Muscle layer of duodenum (tissue), 2 donors: Measurements from ENCODE around the gene ONECUT2.
A peak's percentile ranks its signal among the peaks of the same experiment; 100 is the strongest.
"Not testable (repeated sequence)": the region's sequence is repeated elsewhere in the genome, so short reads cannot be mapped to it uniquely, and the experiment has no call there.

Experiments used
- H3K27ac ChIP-seq: one replicate; pipeline ENCODE4 v1.7.0; 2013; ENCODE audit warnings: mild to moderate bottlenecking, low read length
- H3K27me3 ChIP-seq: one replicate; pipeline ENCODE4 v1.7.0; 2013; ENCODE audit warnings: low read depth, mild to moderate bottlenecking, control low read depth, low read length
- H3K36me3 ChIP-seq, 2 donors: one replicate each; pipeline ENCODE4 v1.7.0; 2013; ENCODE audit warnings: low read length in 2 of 2, control low read depth in 1 of 2, mild to moderate bottlenecking in 1 of 2; ENCODE audit not compliant: insufficient read depth in 2 of 2, control insufficient read depth in 1 of 2
- H3K4me1 ChIP-seq, 2 donors: one replicate each; pipeline ENCODE4 v1.7.0; 2013; ENCODE audit warnings: low read length in 2 of 2, mild to moderate bottlenecking in 2 of 2, control low read depth in 1 of 2, moderate library complexity in 1 of 2; ENCODE audit not compliant: insufficient read depth in 2 of 2, control insufficient read depth in 1 of 2
- H3K4me3 ChIP-seq, 2 donors: one replicate each; pipeline ENCODE4 v1.7.0; 2013; ENCODE audit warnings: low read length in 2 of 2, low read depth in 1 of 2, mild to moderate bottlenecking in 1 of 2
- H3K9me3 ChIP-seq, 2 donors: one replicate each; pipeline ENCODE4 v1.7.0; 2013; ENCODE audit warnings: low read length in 2 of 2, control low read depth in 1 of 2, mild to moderate bottlenecking in 1 of 2; ENCODE audit not compliant: control insufficient read depth in 1 of 2
- donor health status: healthy.

ONECUT2 gene

DNA sequence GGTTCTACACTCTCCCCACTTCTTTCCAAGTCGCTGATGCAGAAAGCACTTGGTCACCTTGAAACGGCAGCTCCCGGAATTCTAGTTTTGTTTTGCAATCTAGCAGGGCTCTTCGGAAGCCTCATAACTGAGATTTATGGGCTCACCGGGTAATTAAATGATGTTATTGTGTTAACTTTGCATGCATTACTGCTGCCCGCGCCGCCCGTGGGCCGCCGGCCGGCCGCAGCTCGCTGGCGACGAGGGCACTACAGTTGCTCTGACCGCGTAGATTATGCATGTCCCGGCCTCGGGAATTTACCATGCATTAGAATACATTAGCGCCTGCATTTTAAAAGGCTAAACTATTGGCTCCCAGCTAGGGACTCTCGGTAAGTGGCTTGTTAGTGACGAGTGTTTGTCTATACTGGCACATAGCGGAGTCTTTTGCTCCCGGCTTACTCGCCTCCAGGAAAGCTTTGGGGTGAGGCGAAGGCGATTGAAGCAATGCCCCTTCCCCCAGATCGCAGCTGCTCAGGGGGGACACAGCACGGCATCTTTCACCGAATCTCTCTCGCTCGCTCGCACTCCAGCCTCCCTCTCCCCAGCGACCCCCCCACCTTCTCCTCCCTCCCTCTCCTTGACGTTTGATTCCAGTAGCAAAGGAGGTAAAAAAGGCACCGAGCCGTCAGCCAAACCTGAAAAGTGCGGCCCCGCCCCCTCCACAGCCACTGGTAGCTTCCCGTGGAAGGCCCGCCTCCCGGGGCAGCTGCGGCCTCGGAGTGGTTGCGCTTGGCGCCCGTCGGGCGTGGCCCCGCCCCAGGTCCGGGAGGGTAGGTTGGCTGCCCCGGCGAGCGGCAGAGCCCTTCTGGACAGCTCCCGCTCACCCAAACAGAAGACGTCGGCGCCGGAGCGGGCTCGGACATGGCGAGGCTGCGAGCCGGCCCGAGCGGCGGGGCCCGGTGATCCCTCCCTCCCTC is at the start of gene ONECUT2:
ONECUT2 (plus strand) TSS at position 839 of the 959 bp plus-strand sequence. CDS start 343 bp downstream, outside the sequence.
- peak within 1 kb of the TSS; percentile 68 to 70 for H3K4me3 ChIP-seq
- H3K27me3 ChIP-seq, result peaks cover 79% of the 10 kb centered on the region
- no peaks in the 10 kb centered on the region for H3K9me3 ChIP-seq
- peaks cover 0 to 58% of the 10 kb centered on the region in 2 donors for H3K4me1 ChIP-seq
- H3K36me3 ChIP-seq, result no peaks in the 10 kb centered on the region
- peak within 1 kb of the TSS; percentile 67 for H3K27ac ChIP-seq

DNA sequence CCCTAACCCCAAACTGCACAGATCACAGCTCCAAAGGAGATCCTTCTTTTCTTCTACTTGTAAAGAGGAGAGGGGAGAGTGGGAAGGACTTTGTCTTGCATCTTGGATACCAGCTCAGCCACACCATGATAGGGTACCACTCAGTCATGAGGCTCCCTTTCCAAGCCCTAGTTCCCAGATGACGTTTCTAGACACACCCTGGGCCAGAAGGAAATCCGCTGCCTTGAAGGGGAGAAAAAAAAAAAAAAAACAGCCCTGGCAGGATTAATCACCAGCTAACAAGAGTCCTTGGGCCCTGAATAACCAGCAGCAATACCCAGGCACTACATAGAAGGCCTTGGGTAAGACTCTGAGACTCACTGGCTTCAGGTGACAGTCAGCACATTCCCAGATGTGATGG is 45.9 kb upstream of the ONECUT2 start:
- Histone ChIP-seq H3K9me3 (no peaks in the 10 kb centered on the region), H3K4me3 (no peak overlapping the region), H3K4me1 (no peaks in the 10 kb centered on the region), H3K36me3 (no peaks in the 10 kb centered on the region), H3K27me3 (no peaks in the 10 kb centered on the region), H3K27ac (no peak overlapping the region)

DNA sequence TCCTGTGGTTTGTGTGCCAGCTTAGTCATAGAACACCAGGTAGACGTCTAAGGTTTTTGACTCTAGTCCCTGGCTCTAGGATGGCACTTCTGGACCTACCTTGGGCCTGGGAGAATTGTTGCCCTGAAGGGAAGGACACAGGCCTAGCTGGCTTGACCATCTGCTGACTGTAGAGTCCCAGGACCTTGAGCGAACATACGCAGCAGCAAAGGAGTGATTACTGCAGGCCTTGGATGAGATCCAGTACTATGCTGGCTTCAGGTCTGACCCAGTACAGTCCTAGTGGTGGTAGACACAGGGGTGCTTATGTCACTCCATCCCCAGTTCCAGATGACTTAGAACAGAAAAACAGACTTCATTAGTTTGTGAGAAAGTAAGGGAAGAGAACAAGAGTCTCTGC is 45.1 kb upstream of the ONECUT2 start:
- H3K27me3 ChIP-seq, result no peaks in the 10 kb centered on the region
- H3K36me3 ChIP-seq, result no peaks in the 10 kb centered on the region
- no peaks in the 10 kb centered on the region for H3K4me1 ChIP-seq
- no peak overlapping the region for H3K27ac ChIP-seq
- H3K4me3 ChIP-seq, result no peak overlapping the region
- peaks cover 0 to 3% of the 10 kb centered on the region in 2 donors for H3K9me3 ChIP-seq

DNA sequence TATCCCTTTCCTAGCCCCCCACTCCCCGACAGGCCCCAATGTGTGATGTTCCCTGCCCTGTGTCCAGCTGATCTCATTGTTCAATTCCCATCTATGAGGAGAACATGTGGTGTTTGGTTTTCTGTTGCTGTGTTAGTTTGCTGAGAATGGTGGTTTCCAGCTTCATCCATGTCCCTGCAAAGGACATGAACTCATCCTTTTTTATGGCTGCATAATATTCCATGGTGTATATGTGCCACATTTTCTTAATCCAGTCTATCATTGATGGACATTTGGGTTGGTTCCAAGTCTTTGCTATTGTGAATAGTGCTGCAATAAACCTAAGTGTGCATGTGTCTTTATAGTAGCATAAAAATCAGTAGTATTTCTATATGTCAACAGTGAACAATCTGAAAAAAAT is 40.4 kb upstream of the ONECUT2 start:
- not testable (repeated sequence) for H3K36me3 ChIP-seq, H3K9me3 ChIP-seq, H3K4me3 ChIP-seq, H3K27me3 ChIP-seq, H3K4me1 ChIP-seq, H3K27ac ChIP-seq

DNA sequence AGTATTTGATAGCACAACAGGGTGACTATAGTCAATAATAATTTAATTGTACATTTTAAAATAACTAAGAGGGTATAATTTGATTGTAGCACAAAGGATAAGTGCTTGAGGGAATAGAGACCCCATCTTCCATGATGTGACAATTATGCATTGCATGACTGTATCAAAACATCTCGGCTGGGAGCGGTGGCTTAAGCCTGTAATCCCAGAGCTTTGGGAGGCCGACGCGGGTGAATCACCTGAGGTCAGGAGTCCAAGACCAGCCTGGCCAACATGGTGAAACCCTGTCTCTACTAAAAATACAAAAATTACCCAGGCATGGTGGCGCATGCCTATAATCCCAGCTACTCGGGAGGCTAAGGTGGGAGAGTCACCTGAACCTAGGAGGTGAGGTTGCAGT is 38.3 kb upstream of the ONECUT2 start:
- H3K4me1 ChIP-seq, H3K27me3 ChIP-seq, H3K9me3 ChIP-seq, H3K27ac ChIP-seq, H3K36me3 ChIP-seq, H3K4me3 ChIP-seq: not testable (repeated sequence)

DNA sequence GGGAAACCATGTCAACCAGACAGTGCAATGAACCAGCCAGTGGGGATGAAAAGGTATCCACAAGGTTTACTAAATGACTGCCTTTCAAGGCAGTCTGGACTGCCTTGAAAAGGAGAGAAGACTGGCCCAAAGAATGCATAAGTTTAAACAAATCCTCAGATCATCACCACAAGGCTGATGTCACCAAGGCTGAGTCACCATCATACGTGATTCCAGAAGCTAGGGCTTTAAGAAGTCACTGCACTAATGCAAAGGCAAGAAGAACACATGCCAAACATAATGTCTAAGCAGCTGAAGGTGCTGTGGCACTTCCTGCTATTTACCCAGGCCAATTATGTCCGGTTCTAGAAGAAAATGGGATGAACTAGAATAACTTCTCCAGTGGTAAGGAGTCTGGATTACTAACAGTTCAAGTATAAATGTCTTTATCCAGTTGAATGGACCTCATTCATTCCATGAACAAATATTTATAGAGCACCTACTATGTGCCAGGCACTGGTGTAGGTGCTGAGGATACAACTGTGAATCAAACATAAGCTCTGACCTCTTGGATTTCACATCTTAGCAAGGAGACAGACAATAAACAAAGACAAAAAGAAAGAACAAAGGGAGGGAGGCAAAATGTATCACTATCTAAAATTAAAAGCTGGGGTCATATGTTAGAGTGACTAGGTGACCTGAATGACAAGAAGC is 37.6 kb upstream of the ONECUT2 start:
- Histone ChIP-seq H3K9me3 (peaks cover 0 to 3% of the 10 kb centered on the region in 2 donors), H3K27ac (no peak overlapping the region), H3K4me1 (no peaks in the 10 kb centered on the region), H3K4me3 (no peak overlapping the region), H3K27me3 (no peaks in the 10 kb centered on the region), H3K36me3 (no peaks in the 10 kb centered on the region)

DNA sequence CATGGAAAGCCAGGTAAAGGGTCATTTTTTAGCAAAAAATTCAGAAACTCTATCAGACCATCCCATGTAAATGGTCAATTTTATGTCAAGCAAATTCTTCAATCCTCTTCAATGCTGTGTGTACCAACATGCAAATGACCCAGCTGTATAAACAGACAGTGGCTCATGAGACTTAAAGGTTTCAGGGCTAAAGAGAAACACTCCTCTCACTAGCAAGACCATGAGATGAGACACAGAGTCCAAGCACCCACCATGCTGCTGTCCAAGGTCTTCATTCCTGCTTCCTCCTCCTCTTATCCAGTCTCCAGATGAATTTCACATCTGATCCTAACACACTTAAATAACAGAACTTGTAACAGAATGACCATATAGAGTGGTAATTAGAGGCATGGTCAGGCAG is 30.8 kb upstream of the ONECUT2 start:
- H3K4me3 ChIP-seq, result no peak overlapping the region
- no peaks in the 10 kb centered on the region for H3K27me3 ChIP-seq
- H3K9me3 ChIP-seq, result no peaks in the 10 kb centered on the region
- H3K27ac ChIP-seq, result no peak overlapping the region
- no peaks in the 10 kb centered on the region for H3K4me1 ChIP-seq
- H3K36me3 ChIP-seq, result no peaks in the 10 kb centered on the region

DNA sequence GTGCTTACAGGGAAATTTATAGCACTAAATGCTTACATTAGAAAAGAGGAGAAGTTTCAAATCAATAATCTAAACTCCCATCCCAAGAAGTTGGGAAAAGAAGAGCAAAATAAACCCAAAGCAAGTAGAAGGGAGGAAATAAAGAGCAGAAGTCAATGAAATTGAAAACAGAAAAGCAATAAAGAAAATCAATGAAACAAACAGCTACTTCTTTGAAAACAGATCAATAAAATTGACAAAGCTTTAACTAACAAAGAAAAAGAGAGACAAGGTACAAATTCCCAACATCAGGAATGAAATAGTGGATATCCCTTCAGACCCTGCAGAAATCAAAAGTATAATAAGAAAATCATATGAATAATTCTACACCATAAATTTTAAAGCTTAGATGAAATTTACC is 25.5 kb upstream of the ONECUT2 start:
- H3K4me3 ChIP-seq, result no peak overlapping the region
- H3K36me3 ChIP-seq, result no peaks in the 10 kb centered on the region
- H3K9me3 ChIP-seq, result no peaks in the 10 kb centered on the region
- H3K27me3 ChIP-seq, result no peaks in the 10 kb centered on the region
- H3K27ac ChIP-seq, result no peak overlapping the region
- no peaks in the 10 kb centered on the region for H3K4me1 ChIP-seq

DNA sequence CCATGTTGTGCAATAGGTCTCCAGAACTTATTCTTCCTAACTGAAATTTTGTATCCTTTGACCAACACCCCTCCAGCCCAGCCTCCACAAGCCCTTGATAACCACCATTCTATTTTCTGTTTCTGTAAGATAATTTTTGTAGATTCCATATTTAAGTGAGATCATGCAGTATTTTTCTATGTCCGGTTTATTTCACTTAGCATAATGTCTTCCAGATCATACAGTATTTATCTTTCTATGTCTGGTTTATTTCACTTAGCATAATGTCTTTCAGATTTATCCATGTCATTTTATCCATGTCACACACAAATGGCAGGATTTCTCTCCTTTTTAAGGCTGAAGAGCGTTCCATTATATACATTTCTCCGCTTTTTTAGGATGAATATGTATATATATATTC is 24.4 kb upstream of the ONECUT2 start:
- no peaks in the 10 kb centered on the region for H3K9me3 ChIP-seq
- no peaks in the 10 kb centered on the region for H3K36me3 ChIP-seq
- no peaks in the 10 kb centered on the region for H3K27me3 ChIP-seq
- no peak overlapping the region for H3K27ac ChIP-seq
- no peaks in the 10 kb centered on the region for H3K4me1 ChIP-seq
- no peak overlapping the region for H3K4me3 ChIP-seq

DNA sequence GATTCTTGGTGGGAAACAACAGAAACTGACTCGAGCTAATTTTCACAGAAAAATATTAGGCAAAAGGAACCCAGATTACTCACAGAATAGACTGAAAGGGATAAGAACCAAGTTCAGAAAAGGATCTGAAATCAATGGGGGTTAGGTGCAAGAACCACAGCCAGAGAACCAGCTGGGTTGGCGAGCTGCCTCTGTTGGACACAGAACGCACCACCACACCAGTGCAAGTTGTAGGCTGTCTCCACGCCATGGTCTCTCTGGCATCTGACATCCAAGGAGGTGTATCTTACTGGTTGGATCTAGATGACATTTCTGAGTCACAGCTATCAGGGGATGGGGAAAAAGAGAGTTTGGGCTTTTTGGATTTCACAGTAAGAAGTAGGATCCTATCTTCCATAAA is 18.6 kb upstream of the ONECUT2 start:
- H3K9me3 ChIP-seq, result peaks cover 0 to 5% of the 10 kb centered on the region in 2 donors
- H3K4me1 ChIP-seq, result no peaks in the 10 kb centered on the region
- no peak overlapping the region for H3K27ac ChIP-seq
- no peaks in the 10 kb centered on the region for H3K36me3 ChIP-seq
- H3K27me3 ChIP-seq, result no peaks in the 10 kb centered on the region
- H3K4me3 ChIP-seq, result no peak overlapping the region

DNA sequence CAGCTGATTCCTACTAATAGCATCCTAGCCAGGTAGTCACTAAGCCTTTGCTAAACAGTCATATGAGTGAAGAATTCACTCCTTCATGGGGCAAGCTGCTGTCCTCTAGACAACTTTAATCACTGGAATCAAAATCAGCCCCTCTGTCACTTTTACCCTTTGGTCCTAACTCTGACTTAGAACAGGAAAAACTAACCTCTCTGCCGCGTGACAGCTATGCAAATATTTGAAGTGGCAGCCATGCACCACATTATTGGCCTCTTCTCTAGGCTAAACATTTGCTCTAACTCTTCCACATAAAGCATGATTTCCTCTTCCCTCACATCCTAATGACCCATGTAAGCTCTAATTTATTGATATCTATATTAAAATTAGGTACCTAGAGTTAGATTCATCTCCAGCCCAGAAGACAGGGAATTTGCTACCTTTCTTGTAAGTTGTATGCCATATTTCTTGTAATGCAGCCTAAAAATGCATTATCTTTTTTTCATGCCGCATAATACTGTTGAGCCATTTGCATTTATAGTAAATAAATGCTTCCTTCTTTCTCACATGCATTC is 12.8 kb upstream of the ONECUT2 start:
- no peaks in the 10 kb centered on the region for H3K36me3 ChIP-seq
- H3K4me3 ChIP-seq, result no peak overlapping the region
- peaks cover 2% of the 10 kb centered on the region for H3K27me3 ChIP-seq
- H3K27ac ChIP-seq, result no peak overlapping the region
- H3K4me1 ChIP-seq, result peaks cover 0 to 2% of the 10 kb centered on the region in 2 donors
- peaks cover 0 to 9% of the 10 kb centered on the region in 2 donors for H3K9me3 ChIP-seq
